ENCODE results near the gene FOXL3.
"Not testable (repeated sequence)": the region's sequence is repeated elsewhere in the genome, so short reads cannot be mapped to it uniquely, and the experiment has no call there.

FOXL3 gene

GRCh38 chr7:326809-327232, 36.9 kb downstream of the FOXL3 start:
- no peak for DNase-seq

GRCh38 chr7:327233-327931, 37.4 kb downstream of the FOXL3 start:
- DNase-seq, result no peak

GRCh38 chr7:327991-328702, 38.2 kb downstream of the FOXL3 start:
- DNase-seq, result no peak

- no peak for DNase-seq
Observed at GRCh38 chr7:329691-330281, 39.8 kb downstream of the FOXL3 start.

GRCh38 chr7:330511-331230, 40.7 kb downstream of the FOXL3 start:
- no peak for DNase-seq

- DNase-seq, result no peak
Observed at GRCh38 chr7:332020-332517, 42.1 kb downstream of the FOXL3 start.

GRCh38 chr7:332646-333392, 42.8 kb downstream of the FOXL3 start:
- DNase-seq, result peak; percentile 68 to 70

- no peak for DNase-seq
Observed at GRCh38 chr7:333393-333764, 43.4 kb downstream of the FOXL3 start.

GRCh38 chr7:334618-335357, 44.8 kb downstream of the FOXL3 start:
- DNase-seq, result no peak

- no peak for DNase-seq
Observed at GRCh38 chr7:335358-336148, 45.6 kb downstream of the FOXL3 start.

GRCh38 chr7:336149-336533, 46.2 kb downstream of the FOXL3 start:
- not testable (repeated sequence) for DNase-seq

- no peak for DNase-seq
Observed at GRCh38 chr7:336810-337566, 47.0 kb downstream of the FOXL3 start.

GRCh38 chr7:337567-337951, 47.6 kb downstream of the FOXL3 start:
- no peak for DNase-seq

GRCh38 chr7:338295-339061, 48.5 kb downstream of the FOXL3 start:
- no peak for DNase-seq

GRCh38 chr7:339062-339342, 49.0 kb downstream of the FOXL3 start:
- no peak for DNase-seq

GRCh38 chr7:339696-340095, 49.7 kb downstream of the FOXL3 start:
- no peak for DNase-seq

GRCh38 chr7:340200-340937, 50.4 kb downstream of the FOXL3 start:
- no peak for DNase-seq
